Ectodermal cell (in vitro differentiated cells): ENCODE results near the gene SOST.

Experiments
- H3K27ac ChIP-seq: 2 replicates; pipeline ENCODE4 v1.7.0; 2013; ENCODE audit warnings: mild to moderate bottlenecking, low read depth, low read length; ENCODE audit not compliant: insufficient read depth, poor library complexity, severe bottlenecking
- H3K27me3 ChIP-seq: 2 replicates; pipeline ENCODE4 v1.7.0; 2013; ENCODE audit warnings: mild to moderate bottlenecking, low read length; ENCODE audit not compliant: insufficient read depth, control insufficient read depth, poor library complexity, severe bottlenecking
- H3K36me3 ChIP-seq: one replicate; pipeline ENCODE4 v1.7.0; 2013; ENCODE audit warnings: low read length; ENCODE audit not compliant: control insufficient read depth, insufficient read depth
- H3K4me1 ChIP-seq: one replicate; pipeline ENCODE4 v1.7.0; 2013; ENCODE audit warnings: low read length; ENCODE audit not compliant: control insufficient read depth, insufficient read depth
- H3K4me3 ChIP-seq: 2 replicates; pipeline ENCODE4 v1.7.0; 2013; ENCODE audit warnings: low read depth, low read length, control low read depth; ENCODE audit not compliant: insufficient read depth
- H3K9me3 ChIP-seq: 2 replicates; pipeline ENCODE4 v1.7.0; 2013; ENCODE audit warnings: mild to moderate bottlenecking, low read length, moderate library complexity; ENCODE audit not compliant: control insufficient read depth
- WGBS, 2 experiments: methylation state at CpG; one replicate each; pipeline ENCODE4 v1.1.7; 2013; ENCODE audit warnings: missing lambda C conversion rate in 2 of 2; 5-methylcytosine and 5-hydroxymethylcytosine counted together

SOST gene

GRCh38 chr17:43723697-43724359 lies 34.8 kb downstream of the SOST start:
- H3K4me3 ChIP-seq = no peak overlapping the region
- H3K27ac ChIP-seq = no peak overlapping the region
- H3K9me3 ChIP-seq = no peaks in the 10 kb centered on the region
- 84 to 86% methylated on average over 6 of the region's 6 CpGs for WGBS, 2 experiments
- H3K27me3 ChIP-seq = peaks cover 7% of the 10 kb centered on the region
- peaks cover 11% of the 10 kb centered on the region for H3K4me1 ChIP-seq
- no peaks in the 10 kb centered on the region for H3K36me3 ChIP-seq

DNA sequence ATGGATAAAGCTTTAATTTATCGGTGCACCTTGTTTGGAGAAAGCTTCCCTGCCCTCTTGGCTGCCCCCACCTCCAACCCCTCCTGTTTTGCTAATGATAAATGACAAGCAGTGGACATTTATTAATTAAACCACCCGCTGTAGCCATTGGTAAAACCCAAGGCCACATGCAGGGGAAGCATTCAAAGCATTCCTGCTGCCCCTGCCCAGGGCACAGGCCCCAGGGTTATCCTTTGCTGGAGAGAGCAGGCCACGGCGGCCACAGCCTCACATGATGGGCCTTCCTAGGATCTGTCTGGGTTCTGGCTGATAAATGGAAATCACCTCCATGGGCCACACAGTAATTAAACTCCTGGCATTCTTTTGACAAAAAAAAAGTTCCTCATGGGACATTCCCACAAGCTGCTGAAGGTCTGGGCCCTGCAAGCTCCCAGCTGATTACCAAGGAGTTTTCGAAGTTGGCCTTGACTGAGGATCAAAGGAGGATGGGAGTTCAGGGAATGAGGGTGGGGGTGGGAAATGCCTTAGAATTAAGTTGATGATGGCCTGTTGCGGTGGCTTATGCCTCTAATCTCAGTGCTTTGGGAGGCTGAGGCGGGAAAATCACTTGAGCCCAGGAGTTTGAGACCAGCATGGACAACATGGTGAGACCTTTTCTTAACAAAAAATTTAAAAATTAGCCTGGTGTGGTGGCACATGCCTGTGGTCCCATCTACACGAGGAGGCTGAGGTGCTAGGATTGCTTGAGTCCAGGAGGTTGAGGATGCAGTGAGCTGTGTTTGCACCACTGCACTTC lies 35.5 kb downstream of the SOST start:
- WGBS, 2 experiments = 68 to 74% methylated on average over 8 of the region's 8 CpGs
- peak overlapping the region; percentile 42 for H3K27ac ChIP-seq
- no peaks in the 10 kb centered on the region for H3K9me3 ChIP-seq
- peaks cover 7% of the 10 kb centered on the region for H3K27me3 ChIP-seq
- no peaks in the 10 kb centered on the region for H3K36me3 ChIP-seq
- H3K4me1 ChIP-seq = peaks cover 17% of the 10 kb centered on the region
- H3K4me3 ChIP-seq = no peak overlapping the region

DNA sequence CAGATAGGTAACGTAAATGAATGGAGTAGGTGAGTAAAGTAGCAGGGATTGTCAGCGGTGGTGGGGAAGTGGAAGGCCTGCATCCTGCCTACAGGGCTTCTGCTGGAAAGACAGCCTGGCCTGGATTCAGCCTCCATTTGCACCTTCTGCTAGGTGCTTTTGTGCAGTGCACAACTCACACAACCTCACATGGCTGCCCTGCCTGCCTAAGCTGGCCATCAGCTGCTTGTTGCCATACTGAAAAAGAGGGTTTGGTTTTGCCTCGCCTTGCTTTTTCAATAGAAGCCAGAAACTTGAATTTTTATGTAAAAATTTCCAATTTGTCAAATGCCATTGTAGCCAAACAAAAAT lies 36.3 kb downstream of the SOST start:
- Histone ChIP-seq H3K4me1 (peaks cover 17% of the 10 kb centered on the region), H3K36me3 (no peaks in the 10 kb centered on the region), H3K9me3 (no peaks in the 10 kb centered on the region), H3K27ac (no peak overlapping the region), H3K4me3 (no peak overlapping the region), H3K27me3 (peaks cover 11% of the 10 kb centered on the region)
- WGBS, 2 experiments = 92 to 99% methylated on average over 3 of the region's 3 CpGs

- Histone ChIP-seq H3K9me3 (no peaks in the 10 kb centered on the region), H3K4me3 (no peak overlapping the region), H3K4me1 (peaks cover 17% of the 10 kb centered on the region), H3K27ac (no peak overlapping the region), H3K36me3 (no peaks in the 10 kb centered on the region), H3K27me3 (peaks cover 15% of the 10 kb centered on the region)
- WGBS, 2 experiments = 90 to 94% methylated on average over 4 of the region's 4 CpGs
Observed at GRCh38 chr17:43721537-43722268, 36.9 kb downstream of the SOST start.

DNA sequence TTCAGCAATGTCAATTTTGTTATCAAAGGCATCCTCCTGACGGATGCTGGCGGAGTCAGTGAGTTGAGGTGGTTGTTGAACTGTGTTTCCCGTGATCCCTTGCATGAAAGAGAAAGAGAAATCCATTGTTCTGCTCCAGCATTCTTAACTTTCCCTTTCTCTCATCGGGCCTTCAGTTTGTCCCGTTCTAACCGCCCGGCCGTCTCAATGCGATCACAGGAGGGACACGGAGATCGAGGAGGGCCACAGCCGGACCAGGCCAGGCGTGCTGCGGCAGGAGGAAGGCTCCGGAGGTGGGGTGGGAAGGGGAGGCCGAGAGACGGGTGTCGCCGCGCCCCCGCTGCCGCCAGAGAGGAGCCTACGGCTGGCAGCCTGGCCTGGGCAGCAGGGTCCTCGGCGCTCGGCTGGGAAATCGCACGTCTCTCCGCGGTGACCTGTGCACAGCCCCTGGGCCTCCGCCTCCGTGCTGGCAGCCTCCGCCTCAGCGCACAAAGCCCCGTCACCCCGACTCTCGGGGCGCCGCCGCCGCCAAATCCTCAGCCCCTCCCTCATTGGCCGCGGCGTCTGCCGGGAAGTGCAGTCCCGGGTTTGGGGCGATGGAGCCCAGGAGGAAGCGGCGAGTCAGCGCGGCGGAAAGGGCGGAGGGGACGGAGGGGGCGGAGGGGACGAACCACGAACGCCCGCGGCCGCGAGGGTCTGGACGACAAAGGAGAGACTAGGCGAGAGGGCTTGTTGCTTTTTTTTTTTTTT lies 38.1 kb downstream of the SOST start:
- peak overlapping the region; percentile 89 for H3K27ac ChIP-seq
- peaks cover 17% of the 10 kb centered on the region for H3K4me1 ChIP-seq
- 3 to 4% methylated on average over 64 of the region's 64 CpGs for WGBS, 2 experiments
- H3K27me3 ChIP-seq = peaks cover 25% of the 10 kb centered on the region
- peak overlapping the region; percentile 49 for H3K4me3 ChIP-seq
- no peaks in the 10 kb centered on the region for H3K36me3 ChIP-seq
- H3K9me3 ChIP-seq = no peaks in the 10 kb centered on the region

DNA sequence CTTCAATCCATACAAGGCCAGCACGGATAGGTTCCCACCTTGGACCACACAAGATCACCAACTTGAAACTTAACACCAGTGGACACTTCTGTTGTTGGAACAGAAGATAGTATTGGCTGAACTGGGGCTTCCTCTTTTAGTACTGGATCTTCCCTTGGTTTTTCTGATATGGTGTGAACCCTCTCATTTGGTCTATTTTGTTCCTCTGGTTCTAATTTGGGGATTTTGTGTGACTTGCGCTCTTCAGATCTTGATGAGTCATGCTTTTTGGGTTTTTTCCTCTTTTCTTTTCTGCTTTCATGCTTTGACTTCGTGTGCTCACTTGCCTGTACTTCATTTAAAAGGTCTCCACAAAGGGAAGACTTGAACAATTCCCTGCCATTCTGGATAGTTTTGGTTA lies 39.0 kb downstream of the SOST start:
- H3K27ac ChIP-seq = no peak overlapping the region
- H3K27me3 ChIP-seq = peaks cover 34% of the 10 kb centered on the region

GRCh38 chr17:43718544-43718943 lies 40.0 kb downstream of the SOST start:
- no peak overlapping the region for H3K27ac ChIP-seq
- H3K36me3 ChIP-seq = no peaks in the 10 kb centered on the region
- H3K27me3 ChIP-seq = peaks cover 44% of the 10 kb centered on the region
- H3K4me1 ChIP-seq = peaks cover 21% of the 10 kb centered on the region
- H3K4me3 ChIP-seq = no peak overlapping the region
- 23% methylated on average over 5 of the region's 5 CpGs for WGBS, 2 experiments
- H3K9me3 ChIP-seq = no peaks in the 10 kb centered on the region

More for the DNA sequence above, 39.0 kb downstream of the SOST start:
- H3K36me3 ChIP-seq = no peaks in the 10 kb centered on the region
- H3K4me3 ChIP-seq = no peak overlapping the region
- H3K4me1 ChIP-seq = peaks cover 17% of the 10 kb centered on the region
- WGBS, 2 experiments = 92 to 97% methylated on average over 3 of the region's 3 CpGs
- H3K9me3 ChIP-seq = no peaks in the 10 kb centered on the region

- 82 to 85% methylated on average over 5 to 6 of the region's 6 CpGs for WGBS, 2 experiments
- H3K4me3 ChIP-seq = no peak overlapping the region
- peaks cover 21% of the 10 kb centered on the region for H3K4me1 ChIP-seq
- H3K27me3 ChIP-seq = peaks cover 51% of the 10 kb centered on the region
- H3K9me3 ChIP-seq = no peaks in the 10 kb centered on the region
- H3K36me3 ChIP-seq = no peaks in the 10 kb centered on the region
- H3K27ac ChIP-seq = no peak overlapping the region
Observed at GRCh38 chr17:43717913-43718312, 40.7 kb downstream of the SOST start.

DNA sequence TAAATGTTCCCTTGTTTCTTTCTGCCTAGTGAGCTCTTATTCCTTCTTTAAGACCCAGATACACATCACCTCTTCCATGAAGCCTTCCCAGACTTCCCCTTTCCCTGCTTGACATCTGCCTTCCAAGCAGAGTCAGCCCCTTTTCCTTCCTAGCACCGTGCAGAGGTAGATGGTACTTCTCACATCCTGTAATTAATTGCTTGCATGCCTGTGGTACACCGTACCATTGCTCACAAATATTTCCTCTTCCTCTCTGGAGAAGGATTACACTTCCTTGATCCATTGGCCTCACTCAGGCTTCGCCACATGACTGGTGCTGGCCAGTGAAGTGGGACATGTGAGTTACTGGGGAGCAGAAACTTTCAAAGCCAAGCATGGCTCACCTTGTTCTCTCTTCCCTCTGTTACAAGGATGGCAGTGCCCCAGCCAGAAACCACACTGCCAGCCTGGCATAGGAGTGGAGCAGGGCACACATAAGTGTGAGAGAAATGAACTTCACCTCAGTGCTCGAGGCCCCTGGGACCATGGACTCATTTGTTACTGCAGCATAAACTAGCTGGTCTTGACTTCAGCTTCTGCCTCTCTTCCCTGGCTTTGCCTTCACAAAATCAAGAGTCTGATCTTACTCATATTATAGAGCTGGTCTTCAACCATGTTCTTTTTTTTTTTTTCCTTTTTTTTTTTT lies 44.0 kb downstream of the SOST start:
- WGBS, 2 experiments = 85% methylated on average over 4 of the region's 4 CpGs
- Histone ChIP-seq H3K4me3 (no peak overlapping the region), H3K9me3 (no peaks in the 10 kb centered on the region), H3K27me3 (peaks cover 58% of the 10 kb centered on the region), H3K36me3 (no peaks in the 10 kb centered on the region), H3K27ac (no peak overlapping the region), H3K4me1 (peaks cover 10% of the 10 kb centered on the region)
